Neural cell (in vitro differentiated cells): Measurements from ENCODE around the gene MPC2. TPM values are rescaled to one million over a fixed set of nuclear protein-coding genes. Genes with fewer than 3 reads are reported as not detected.

ENCODE experiments used
- H2AFZ ChIP-seq: fragments of 200-600, 300-800 bp; sonication (generic), shearing (Covaris generic); 2 replicates; pipeline ENCODE4 v1.6.0; 2014; ENCODE audit warnings: low read depth, mild to moderate bottlenecking, antibody characterized with exemption, low read length, moderate library complexity
- H3F3A ChIP-seq: fragments of 200-600 bp; shearing (Covaris generic); 2 replicates; pipeline ENCODE4 v1.6.1; 2016; ENCODE audit warnings: mild to moderate bottlenecking, moderate library complexity, mixed read lengths, antibody characterized with exemption, low read length; ENCODE audit not compliant: insufficient read depth, poor library complexity, severe bottlenecking
- H3K27ac ChIP-seq: fragments of 200-600, 300-800 bp; sonication (generic), shearing (Covaris generic); 2 replicates; pipeline ENCODE4 v1.5.1; 2014; ENCODE audit warnings: mild to moderate bottlenecking, low read length, moderate library complexity
- H3K27me3 ChIP-seq: fragments of 300-800, 200-600 bp; sonication (generic), shearing (Covaris generic); 2 replicates; pipeline ENCODE4 v1.6.0; 2014; ENCODE audit warnings: mild to moderate bottlenecking, low read depth, low read length, moderate library complexity; ENCODE audit not compliant: insufficient read depth
- H3K36me3 ChIP-seq: fragments of 300-800, 200-600 bp; sonication (generic), shearing (Covaris generic); 2 replicates; pipeline ENCODE4 v1.5.1; 2014; ENCODE audit warnings: mild to moderate bottlenecking, antibody characterized with exemption, low read length, moderate library complexity; ENCODE audit not compliant: insufficient read depth
- H3K4me2 ChIP-seq: fragments of 300-800, 200-600 bp; sonication (generic), shearing (Covaris generic); 2 replicates; pipeline ENCODE4 v1.6.0; 2014; ENCODE audit warnings: mild to moderate bottlenecking, low read length
- H3K4me3 ChIP-seq: fragments of 300-800, 200-600 bp; sonication (generic), shearing (Covaris generic); 2 replicates; pipeline ENCODE4 v1.5.1; 2014; ENCODE audit warnings: mild to moderate bottlenecking, low read length, moderate library complexity
- H3K79me2 ChIP-seq: fragments of 200-600 bp; shearing (Covaris generic); replicated peaks from 2 replicates; pipeline ENCODE4 v1.6.0; 2014; ENCODE audit warnings: mild to moderate bottlenecking, low read length, moderate library complexity; ENCODE audit not compliant: insufficient read depth
- H3K9ac ChIP-seq: fragments of 300-800, 200-600 bp; sonication (generic), shearing (Covaris generic); 2 replicates; pipeline ENCODE4 v1.6.1; 2016; ENCODE audit warnings: mild to moderate bottlenecking, low read length, mixed read lengths
- H3K9me2 ChIP-seq: fragments of 200-600 bp; shearing (Covaris generic); 2 replicates; pipeline ENCODE4 v1.6.1; 2016; ENCODE audit warnings: mild to moderate bottlenecking, low read length, mixed read lengths; ENCODE audit not compliant: insufficient read depth
- H3K9me3 ChIP-seq: fragments of 200-600, 300-800 bp; sonication (generic), shearing (Covaris generic); 2 replicates; pipeline ENCODE4 v1.6.1; 2016; ENCODE audit warnings: mild to moderate bottlenecking, mixed run types, low read length, moderate library complexity, mixed read lengths
- H4K20me1 ChIP-seq: fragments of 200-600 bp; shearing (Covaris generic); 2 replicates; pipeline ENCODE4 v1.6.1; 2016; ENCODE audit warnings: mild to moderate bottlenecking, mixed run types; ENCODE audit not compliant: insufficient read depth
- CTCF ChIP-seq: fragments of 450-650 bp; IDR thresholded peaks from 2 replicates; pipeline ENCODE4 v1.5.1; 2014; ENCODE audit warnings: antibody characterized with exemption, mild to moderate bottlenecking, moderate library complexity; ENCODE audit not compliant: poor library complexity, severe bottlenecking
- EP300 ChIP-seq: fragments of 450-650 bp; conservative IDR thresholded peaks from 2 replicates; pipeline ENCODE4 v1.6.1; 2014; ENCODE audit warnings: antibody characterized with exemption, mild to moderate bottlenecking, moderate library complexity; ENCODE audit not compliant: poor library complexity, severe bottlenecking
- EZH2 ChIP-seq: fragments of 200-600, 300-800 bp; shearing (Covaris generic), sonication (generic); IDR thresholded peaks from 2 replicates; pipeline ENCODE4 v1.6.1; 2014; ENCODE audit warnings: antibody characterized with exemption, low read length, borderline replicate concordance, mild to moderate bottlenecking; ENCODE audit not compliant: insufficient read depth, poor library complexity, severe bottlenecking
- MXI1 ChIP-seq: fragments of 450-650 bp; conservative IDR thresholded peaks from 2 replicates; pipeline ENCODE4 v1.6.1; 2014; ENCODE audit warnings: antibody characterized with exemption, mild to moderate bottlenecking; ENCODE audit not compliant: poor library complexity, severe bottlenecking
- POLR2AphosphoS5 ChIP-seq: IDR thresholded peaks from 2 replicates; pipeline ENCODE4 v1.6.1; 2012
- RAD21 ChIP-seq: fragments of 450-650 bp; conservative IDR thresholded peaks from 2 replicates; pipeline ENCODE4 v1.6.1; 2014; ENCODE audit warnings: antibody characterized with exemption, mild to moderate bottlenecking, moderate library complexity
- REST ChIP-seq: IDR thresholded peaks from 2 replicates; pipeline ENCODE4 v1.6.1; 2012; ENCODE audit warnings: borderline replicate concordance
- SMC3 ChIP-seq: fragments of 450-650 bp; conservative IDR thresholded peaks from 2 replicates; pipeline ENCODE4 v1.6.1; 2014; ENCODE audit warnings: antibody characterized with exemption, mild to moderate bottlenecking, moderate library complexity; ENCODE audit not compliant: poor library complexity
- TAF1 ChIP-seq: IDR thresholded peaks from 2 replicates; pipeline ENCODE4 v1.6.1; 2012; ENCODE audit warnings: low read depth
- polyA plus RNA-seq: library from polyadenylated mRNA; depleted of rRNA; stranded (reverse); fragments of >200 nt; gene quantifications from 2 replicates; pipeline ENCODE4 v1.2.3, GENCODE V29; 2014

MPC2 gene
- polyA plus RNA-seq, 1 donor from 2014 or later, result 104 TPM

GRCh38 chr1:167881069-167881468 is 55.8 kb downstream of the MPC2 start:
- H3K9me3 ChIP-seq, result no peaks in the 10 kb centered on the region
- no peak overlapping the region for H3K4me2 ChIP-seq
- H3K27me3 ChIP-seq, result no peaks in the 10 kb centered on the region
- no peak for TF ChIP-seq EP300
- TF ChIP-seq CTCF, result no peak
- TF ChIP-seq MXI1, result no peak
- TF ChIP-seq TAF1, result no peak
- no peak for TF ChIP-seq RAD21
- H3K9ac ChIP-seq, result no peak overlapping the region
- no peaks in the 10 kb centered on the region for H4K20me1 ChIP-seq
- H3K79me2 ChIP-seq, result no peaks in the 10 kb centered on the region
- H2AFZ ChIP-seq, result no peak overlapping the region
- H3K4me3 ChIP-seq, result no peak overlapping the region
- H3F3A ChIP-seq, result no peaks in the 10 kb centered on the region
- no peaks in the 10 kb centered on the region for H3K36me3 ChIP-seq
- no peaks in the 10 kb centered on the region for H3K9me2 ChIP-seq
- no peak overlapping the region for H3K27ac ChIP-seq

DNA sequence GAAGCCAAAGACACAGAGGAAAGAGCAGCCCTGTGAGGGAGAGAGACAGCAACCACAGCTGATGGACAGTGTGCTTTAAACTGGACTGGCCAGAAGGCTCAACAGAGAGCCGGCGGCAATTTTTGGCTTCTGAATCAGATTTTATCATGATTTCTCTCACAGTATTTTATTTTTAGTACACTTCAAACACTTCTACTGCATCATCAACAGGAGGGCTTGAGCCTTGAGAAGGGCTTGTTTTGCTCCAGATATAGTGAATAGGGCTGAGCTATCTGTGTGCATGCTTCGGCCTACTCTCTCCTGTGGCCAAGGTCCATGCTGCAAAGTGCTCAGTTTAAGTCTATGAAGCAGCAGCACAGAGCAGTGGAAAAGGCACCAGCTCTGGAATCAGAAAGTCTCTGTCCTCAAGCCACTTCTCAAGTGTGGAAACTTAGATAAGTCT is 56.3 kb downstream of the MPC2 start:
- Histone ChIP-seq H3K4me2 (no peak overlapping the region), H3K9me3 (no peaks in the 10 kb centered on the region), H3K36me3 (no peaks in the 10 kb centered on the region), H3K79me2 (no peaks in the 10 kb centered on the region), H3K9me2 (no peaks in the 10 kb centered on the region), H3K4me3 (no peak overlapping the region), H3F3A (no peaks in the 10 kb centered on the region), H3K27me3 (no peaks in the 10 kb centered on the region), H3K27ac (no peak overlapping the region), H3K9ac (no peak overlapping the region), H4K20me1 (no peaks in the 10 kb centered on the region), H2AFZ (no peak overlapping the region)
- TF ChIP-seq POLR2AphosphoS5 (no peak), CTCF (no peak), RAD21 (no peak), EP300 (no peak), SMC3 (no peak), REST (no peak), EZH2 (no peak), TAF1 (no peak), MXI1 (no peak)
